GM21825 (cell line): ENCODE results near the gene NUAK1.
"Not testable (repeated sequence)": the region's sequence is repeated elsewhere in the genome, so short reads cannot be mapped to it uniquely, and the experiment has no call there.

Experiments
- ATAC-seq: cut with Tn5 transposase; IDR thresholded peaks from one replicate; pipeline ENCODE4 v1.9.1; 2021; ENCODE audit warnings: mild to moderate bottlenecking, moderate library complexity; ENCODE audit not compliant: unreplicated experiment

NUAK1 gene

GRCh38 chr12:106147956-106148355 lies 9.2 kb upstream of the NUAK1 start:
- no peak for ATAC-seq

GRCh38 chr12:106146987-106147386 lies 8.2 kb upstream of the NUAK1 start:
- no peak for ATAC-seq

GRCh38 chr12:106145539-106146447 lies 7.0 kb upstream of the NUAK1 start:
- ATAC-seq, result no peak

- no peak for ATAC-seq
Observed at GRCh38 chr12:106144847-106145246, 6.1 kb upstream of the NUAK1 start.

- no peak for ATAC-seq
Observed at GRCh38 chr12:106142591-106143261, 4.0 kb upstream of the NUAK1 start.

GRCh38 chr12:106141920-106142319 lies 3.2 kb upstream of the NUAK1 start:
- not testable (repeated sequence) for ATAC-seq

GRCh38 chr12:106141452-106141851 lies 2.7 kb upstream of the NUAK1 start:
- ATAC-seq, result no peak

- no peak for ATAC-seq
Observed at GRCh38 chr12:106141003-106141402, 2.2 kb upstream of the NUAK1 start.

- ATAC-seq, result no peak
Observed at GRCh38 chr12:106140223-106140986, 1.7 kb upstream of the NUAK1 start.

GRCh38 chr12:106139422-106140171 lies 843 bp upstream of the NUAK1 start:
- no peak for ATAC-seq

GRCh38 chr12:106138357-106138632 lies 459 bp downstream of the NUAK1 start:
- no peak for ATAC-seq

- ATAC-seq, result no peak
Observed at GRCh38 chr12:106137530-106138356, 1.0 kb downstream of the NUAK1 start.

- ATAC-seq, result peak; percentile 56
Observed at GRCh38 chr12:106136263-106136662, 2.5 kb downstream of the NUAK1 start.

GRCh38 chr12:106135781-106136180 lies 3.0 kb downstream of the NUAK1 start:
- no peak for ATAC-seq

- no peak for ATAC-seq
Observed at GRCh38 chr12:106135075-106135474, 3.7 kb downstream of the NUAK1 start.

GRCh38 chr12:106134294-106134949 lies 4.3 kb downstream of the NUAK1 start:
- ATAC-seq, result no peak

GRCh38 chr12:106133136-106134087 lies 5.3 kb downstream of the NUAK1 start:
- no peak for ATAC-seq
